HG02981 (cell line): ENCODE measurements around the gene RASSF1.

ENCODE experiments used
- ATAC-seq: cut with Tn5 transposase; IDR thresholded peaks from one replicate; pipeline ENCODE4 v1.9.1; 2021; ENCODE audit warnings: mild to moderate bottlenecking, moderate library complexity; ENCODE audit not compliant: unreplicated experiment

The RASSF1 gene

DNA sequence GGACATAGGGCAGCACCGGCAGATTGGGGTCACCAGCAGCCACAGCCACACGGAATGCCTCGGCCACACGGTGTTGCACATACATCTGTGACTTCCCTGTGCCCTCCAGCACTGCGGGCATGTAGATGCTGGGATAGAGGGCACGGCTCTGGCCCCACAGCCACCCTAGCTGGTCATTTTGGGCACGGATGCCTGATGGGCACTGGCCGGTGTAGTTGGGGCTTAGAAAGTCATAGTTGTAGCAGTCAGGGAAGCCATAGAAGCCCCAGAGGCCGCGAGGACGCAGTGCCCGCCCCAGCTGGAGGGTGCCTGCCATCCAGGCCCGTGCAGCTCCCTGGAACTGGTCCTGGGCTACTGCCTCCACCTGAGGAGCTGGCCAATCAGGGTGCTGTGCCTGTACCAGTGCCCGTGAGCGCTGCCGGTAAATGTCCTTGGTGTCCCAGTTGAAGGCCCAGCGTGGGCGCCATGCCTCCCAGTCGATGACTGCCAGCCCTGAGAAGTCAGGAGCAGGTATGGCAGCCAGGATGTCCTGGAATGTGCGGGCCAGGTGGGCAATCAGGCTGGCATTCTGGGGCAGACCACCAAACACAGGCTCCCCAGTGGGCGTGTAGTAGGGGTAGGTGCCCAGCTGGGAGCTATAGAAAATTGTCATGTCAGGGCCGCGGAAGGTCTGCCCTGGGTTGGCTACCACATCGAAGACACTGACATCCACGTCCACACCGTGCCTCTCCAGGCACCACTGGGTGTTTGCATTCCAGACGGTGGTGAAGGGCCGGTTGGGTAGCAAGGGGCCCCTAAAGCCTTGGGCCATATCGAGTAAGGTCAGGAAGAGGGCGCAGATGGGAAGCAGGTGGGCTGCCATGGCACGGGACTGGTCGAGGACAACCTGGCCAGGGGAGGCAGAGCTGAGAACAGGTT lies 38.3 kb downstream of the RASSF1 start:
- ATAC-seq = no peak

DNA sequence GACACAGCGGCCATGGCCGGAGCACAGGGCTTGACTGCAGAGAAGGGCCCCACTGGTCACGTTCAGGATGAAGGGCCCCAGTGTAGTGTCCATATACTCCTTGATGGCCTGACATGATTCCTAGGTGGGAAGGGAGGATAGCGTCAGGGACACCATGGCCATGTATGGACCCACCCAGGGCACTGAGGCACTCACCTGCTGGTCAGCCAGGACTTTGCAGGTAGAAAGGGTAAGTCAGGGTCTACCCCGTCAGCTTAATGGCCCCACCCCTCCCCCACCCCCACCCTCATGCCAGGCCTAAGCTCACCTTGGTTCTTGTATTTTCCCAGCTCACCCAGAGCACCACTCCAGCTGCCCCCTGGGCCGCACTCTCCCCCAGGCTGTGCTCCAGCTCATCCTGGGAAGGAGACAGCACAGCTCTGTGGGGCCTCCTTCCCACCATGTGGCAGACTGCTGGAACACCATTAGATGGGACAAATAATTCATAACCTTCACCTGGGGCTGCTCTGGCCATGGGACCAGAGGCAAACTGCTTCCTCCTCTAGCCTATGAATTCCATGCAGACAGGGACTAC lies 39.9 kb downstream of the RASSF1 start:
- no peak for ATAC-seq

DNA sequence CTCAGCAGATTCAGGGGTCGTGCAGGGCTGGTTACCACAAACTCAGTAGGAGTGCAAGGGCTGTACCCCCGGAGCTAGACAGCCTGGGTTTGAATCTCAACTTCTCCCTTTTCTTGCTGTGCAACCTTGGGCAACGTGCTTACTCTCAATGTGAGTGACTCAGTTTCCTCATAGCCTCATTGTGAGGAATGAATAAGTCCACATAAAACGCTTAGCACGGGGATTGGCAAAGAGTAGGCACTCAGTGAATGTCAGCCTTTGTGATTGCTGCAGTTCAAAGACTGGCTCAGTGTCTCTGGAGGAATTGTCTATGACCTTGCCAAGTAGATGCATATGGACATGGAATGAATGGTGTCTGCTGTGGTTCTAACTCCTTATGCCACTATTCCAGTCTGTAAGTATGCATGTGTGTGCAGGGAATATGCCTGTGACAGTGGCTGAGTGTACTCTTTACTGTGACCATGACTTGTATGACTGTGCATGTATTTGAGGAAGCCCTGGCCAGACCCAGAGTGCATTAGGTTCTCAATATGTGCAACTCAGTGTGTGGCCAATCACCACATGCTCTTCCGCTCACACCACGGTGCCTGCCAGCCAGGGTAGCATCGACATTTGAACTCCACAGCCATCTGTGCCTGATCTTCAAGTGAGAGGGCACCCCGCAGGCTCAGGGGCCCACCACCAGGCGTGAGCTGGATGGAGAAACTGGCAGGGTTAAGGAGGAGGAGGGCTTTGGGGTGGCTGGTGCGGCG lies 40.5 kb downstream of the RASSF1 start:
- no peak for ATAC-seq

DNA sequence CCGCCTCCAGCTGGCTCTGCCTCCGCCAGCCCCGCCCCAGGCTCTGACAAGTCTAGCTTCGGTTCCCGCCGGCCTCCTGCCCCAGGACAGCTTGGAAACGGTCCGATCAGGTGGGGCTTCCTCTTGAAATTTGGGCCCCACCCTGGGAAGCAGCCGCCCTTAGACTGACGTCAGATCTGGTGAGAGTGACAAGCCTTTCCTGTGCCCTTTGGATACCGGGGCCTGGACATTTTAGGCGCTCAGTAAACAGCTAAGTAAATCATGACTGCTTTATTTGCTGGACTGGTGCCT lies 41.1 kb downstream of the RASSF1 start:
- ATAC-seq = no peak

DNA sequence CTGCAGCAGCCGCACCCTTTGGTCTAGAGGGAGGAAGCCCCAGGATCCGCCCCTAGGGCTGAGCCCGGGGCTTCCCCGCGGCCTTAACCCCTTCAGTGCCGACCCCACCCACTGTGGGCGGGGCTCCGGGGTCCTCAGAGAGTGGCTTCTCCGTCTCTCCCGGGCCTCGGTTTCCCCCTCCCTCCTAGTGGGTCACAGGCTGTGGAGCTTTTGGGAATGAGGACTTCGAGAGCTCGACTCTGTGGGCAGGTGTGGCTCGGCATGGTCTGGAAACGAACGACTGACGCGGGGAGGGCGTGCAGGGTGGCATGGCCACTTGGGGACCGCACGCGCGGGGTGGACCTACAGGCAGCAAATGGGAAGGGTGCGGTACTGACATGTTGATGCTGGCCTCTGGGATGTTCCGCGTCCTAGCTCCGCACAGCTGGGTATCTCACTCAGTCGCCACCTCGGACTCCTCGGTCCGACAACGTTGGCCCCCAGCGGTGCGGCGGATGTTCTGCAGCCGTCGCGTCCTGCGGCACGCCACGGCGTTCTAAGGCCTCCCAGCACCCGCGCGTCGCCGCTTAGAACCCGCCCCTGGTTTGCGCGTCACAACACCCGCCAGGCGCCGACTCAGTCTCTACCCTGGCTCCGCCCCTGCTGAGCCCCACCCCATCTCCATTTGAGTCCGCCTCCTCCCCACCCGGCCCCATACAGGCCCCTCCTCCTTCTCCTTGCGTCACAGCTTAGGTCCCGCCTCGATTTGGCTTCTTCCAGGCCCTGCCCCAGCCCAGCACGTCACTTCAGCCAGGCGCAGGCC lies 41.6 kb downstream of the RASSF1 start, which contains the start of the genes HYAL3 and NAA80:
Gene HYAL3, minus strand, starts transcription at position 570 of the 802 bp plus-strand sequence. CDS start 3,803 bp downstream, outside the sequence.
Gene NAA80, minus strand, starts transcription at position 570 of the 802 bp plus-strand sequence. CDS start 1,942 bp downstream, outside the sequence.
- peak; percentile 86 for ATAC-seq

DNA sequence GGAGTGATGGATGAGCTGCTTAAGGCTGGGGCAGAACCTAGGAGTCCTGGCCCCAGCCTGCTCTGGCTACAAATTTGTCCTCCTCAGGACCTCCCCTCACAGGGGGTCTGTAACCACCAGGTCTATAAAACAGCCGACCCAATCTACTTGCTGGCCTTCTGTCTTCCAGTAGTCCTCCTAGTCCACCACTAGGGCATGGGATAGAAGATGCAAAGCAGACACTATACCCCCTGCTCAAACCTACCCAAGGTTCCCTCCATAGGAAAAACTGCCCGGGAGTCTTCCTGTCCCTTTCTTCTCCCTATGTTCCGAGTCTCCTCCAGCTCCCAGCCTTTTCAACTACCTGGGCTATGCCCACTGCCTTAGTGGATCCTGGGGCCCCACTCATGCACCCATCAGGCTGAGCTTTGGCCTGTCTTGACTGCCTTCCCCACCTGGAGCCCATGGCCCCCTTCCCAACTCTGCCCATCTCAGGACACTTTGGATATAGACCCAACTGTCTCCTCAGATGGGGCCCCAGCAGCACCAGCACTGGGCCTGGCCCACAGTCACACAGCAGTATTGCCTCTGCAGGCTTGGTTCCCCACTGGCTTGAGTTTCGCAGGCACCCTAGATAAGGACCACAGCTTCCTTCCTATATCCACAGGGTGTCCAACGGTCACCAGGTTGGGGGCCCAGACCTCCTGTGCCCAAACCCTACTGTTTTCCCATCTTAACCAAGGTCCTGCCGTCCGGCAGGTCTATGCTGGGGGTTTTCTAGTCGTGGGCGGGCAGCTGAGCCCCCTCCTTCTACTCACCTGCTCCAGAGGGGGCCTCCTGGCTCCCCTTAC lies 42.5 kb downstream of the RASSF1 start:
- no peak for ATAC-seq

DNA sequence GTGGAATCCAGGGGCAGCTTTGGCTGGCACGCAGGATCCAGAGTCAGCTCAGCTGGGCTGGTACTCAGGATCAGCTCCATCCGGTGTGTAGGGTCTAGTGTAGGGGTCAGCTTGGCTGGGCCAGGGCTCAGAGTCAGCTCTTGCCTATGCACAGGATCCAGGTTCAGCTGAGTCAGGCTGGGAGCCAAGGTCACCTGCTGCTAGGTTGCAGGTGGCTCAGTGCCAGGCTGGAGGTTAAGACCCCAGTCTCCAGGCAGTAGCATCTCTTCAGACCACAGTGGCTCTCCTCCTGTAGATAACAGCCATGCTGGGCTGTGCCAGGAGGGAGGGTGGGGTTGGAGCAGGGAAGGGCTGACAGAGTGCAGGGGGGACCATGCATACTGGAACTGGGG lies 43.3 kb downstream of the RASSF1 start:
- ATAC-seq = no peak

DNA sequence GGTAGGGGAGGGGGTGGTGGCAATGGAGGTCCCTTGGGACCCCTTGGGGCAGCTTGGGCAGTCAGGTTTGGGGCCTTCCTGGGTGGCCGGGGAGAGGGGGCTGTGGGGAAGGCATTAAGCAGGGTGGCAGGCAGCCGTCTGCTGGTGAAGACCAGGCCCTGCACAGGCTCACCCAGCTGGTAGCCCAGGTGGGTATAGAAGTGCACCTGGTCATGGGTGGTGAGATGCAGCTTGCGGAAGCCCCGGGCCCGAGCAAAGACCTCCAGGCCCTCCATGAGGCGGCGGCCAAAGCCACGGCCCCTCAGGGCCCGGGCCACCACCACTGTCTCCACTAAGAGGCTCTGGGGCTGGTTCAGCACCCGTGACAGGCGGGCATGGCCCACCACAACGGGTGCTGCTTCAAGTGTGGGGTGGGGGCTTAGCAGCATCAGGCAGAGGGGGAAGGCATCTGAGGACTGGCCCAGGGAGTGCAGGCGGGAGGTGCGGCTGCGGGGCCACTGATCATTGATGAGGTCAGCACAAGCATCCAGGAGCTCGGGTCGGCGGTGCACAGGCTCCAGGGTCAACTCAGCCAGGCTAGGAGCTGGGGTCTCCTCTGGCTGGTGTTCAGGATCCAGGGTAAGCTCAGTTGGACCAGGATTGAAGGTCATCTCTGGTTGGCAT lies 43.8 kb downstream of the RASSF1 start:
- no peak for ATAC-seq

DNA sequence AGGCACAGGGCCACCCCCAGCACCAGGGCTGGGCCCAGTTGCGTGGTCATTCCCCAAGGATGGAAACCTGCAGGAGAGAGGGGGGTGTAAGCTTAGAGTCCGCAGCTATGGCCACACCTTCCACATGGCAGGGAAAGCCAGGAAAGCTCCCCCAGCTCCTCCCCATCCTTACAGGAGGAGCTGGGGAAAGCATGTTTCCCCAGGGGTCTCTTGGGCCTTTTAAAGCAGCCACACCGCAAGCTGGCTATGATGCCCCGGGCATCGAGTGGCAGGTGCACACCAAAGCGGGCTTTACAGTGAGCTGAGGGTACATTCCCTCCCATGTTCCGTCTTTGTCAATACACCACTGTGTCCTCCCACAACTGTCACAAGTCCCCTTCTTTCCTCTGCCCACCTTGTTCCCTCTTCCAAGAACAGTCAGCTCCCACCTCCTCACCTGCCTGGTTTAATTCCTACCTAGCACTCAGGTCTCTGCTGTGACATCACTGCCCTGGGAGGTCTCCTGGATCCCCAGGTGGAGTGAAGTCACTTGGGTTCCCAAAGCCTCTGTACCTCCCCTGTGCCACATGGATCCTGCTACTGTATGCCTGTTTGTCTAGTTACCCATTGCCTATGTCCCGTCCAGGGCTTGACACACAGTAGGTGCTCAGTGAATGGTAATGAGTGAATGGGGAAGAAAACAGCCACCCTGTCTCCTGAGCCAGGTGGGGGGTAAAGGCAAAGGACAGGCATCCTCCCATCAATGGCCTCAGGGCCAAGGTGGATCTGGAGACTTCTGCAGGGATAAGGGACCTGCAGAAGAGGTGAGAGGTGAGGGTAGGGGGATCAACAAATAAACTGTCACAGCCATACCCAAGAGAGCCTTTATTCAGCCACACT lies 44.8 kb downstream of the RASSF1 start:
- no peak for ATAC-seq

DNA sequence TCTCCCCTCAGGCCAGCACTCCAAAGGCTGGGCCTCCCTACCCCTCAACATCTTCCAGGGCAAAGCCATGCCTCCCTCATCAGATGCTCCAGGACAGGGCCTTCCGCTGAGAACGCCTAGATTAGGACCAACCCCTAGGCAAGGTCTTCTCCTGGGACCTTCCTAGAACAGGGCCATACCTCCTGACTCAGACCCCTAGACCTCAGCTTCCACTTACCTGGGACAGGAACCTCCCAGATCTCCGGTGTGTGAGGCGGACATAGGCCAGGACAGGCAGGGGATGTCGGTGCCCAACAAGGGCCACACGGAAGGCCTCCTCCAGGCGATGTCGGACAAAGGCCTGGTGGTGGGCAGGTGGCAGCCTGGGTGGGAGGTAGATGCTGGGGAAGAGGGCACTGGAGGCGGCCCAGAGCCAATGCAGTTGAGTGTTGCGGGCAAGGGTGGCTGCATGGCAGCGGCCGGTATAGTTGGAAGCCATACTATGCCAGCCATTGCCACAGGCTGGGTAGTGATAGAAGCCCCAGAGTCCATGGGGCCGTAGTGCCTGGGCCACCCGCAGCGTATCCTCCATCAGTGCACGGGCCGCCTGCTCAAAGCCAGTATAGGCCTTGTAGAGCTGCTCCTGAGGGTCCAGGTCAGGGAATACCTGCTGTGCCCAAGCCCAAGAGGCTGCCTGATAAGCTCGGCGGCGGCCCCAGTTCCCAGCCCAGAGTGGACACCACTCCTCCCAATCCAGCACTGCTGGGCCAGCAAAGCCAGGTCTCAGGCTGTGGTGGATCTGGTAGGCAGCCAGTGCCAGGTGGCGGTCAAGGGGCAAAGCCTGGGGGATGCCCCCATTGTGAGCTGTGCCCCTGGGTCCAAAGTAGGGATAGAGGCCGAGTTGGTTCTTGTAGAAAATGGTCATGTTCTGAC lies 45.9 kb downstream of the RASSF1 start:
- no peak for ATAC-seq

DNA sequence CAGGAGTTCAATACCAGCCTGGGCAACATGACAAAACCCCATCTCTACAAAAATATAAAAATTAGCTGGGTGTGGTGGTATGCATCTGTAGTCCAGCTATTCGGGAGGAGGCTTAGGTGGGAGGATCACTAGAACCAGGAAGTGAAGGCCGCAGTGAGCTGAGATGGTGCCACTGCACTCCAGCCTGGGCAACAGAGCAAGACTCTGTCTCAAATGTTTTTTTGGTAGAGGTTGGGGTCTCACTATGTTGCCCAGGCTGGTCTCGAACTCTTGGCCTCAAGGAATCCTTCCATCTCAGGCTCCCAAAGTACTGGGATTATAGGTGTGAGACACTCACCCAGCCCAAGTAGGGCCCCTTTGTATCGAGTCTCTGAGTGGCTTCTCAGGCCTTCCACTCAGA lies 46.5 kb downstream of the RASSF1 start:
- no peak for ATAC-seq

DNA sequence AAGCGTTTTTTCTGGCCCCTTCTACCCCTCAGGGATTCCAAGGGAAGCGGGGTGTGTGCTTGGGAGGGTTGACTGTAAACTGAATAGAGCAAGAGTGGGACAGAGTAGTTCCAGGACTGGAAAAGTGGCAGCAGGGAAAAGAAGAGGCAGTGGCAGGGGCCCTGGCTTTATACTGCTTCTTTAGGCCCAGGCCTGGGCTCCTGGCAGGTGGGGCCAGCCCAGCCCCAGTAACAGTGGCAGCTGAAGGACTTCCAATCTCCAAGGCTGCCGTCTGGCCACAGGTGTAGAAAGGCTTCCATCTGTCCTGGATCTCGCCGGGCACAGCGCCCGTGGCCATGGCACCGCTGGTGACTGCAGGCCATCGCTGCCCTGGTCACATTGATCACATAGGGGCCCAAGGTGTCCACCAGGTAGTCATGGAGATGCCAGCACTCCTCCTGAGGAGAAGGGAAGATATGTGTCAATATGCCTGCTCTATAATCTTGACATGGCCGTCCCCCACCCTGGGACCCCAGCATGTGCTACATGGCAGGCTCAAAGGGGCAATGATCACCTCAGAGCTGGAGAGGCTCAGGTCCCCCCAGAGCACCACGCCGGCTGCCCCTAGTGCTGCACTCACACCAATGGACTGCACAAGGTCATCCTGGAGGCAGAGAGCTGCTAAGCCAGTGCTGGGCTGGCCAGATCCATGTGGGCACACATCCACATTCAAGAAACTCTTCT lies 47.4 kb downstream of the RASSF1 start:
- ATAC-seq = no peak

DNA sequence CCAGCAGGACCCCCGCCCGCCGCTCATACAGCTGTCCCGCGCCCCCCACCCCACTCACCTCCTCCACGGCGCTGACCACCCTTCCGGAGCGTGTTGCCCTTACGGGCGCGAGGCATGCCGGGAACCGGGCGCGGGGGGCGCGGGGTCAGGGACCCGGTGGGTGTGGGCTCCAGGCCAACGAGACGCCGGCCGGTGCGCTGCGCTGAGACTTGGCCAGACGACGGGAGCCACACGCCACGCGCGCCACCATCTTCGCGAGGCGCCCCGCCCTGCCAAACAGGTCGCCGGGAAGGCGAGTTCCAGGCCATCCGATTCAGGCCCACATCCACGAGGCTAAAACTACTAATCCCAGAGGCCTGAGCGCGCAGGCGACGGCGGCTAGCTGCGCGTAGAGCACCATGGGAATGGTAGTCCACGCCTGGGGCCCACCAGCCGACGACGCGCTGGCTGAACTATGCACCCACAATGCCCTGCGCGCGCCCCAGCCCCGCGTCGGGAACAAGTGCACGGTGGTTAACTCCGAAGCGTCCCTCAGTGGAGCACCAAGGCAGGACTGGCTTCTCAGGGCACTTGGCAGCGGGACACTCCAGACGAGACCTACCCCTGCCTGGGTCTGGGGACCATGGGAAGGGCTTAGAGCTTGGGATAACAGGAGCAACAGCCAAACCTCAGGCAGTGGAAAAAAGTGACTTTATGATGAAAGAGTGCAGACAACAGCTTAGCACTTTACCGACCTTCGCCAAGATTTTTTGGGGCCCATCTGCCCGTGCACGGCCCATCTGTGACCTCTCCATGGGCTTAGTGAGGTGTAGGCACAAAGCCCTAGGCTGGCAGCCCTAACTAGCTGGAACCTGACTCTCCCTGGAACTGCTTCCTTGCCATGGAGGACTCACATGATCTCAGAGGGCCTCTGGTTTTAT lies 48.2 kb downstream of the RASSF1 start, which contains the start of gene IFRD2:
Gene IFRD2, minus strand, starts transcription at position 271 of the 920 bp plus-strand sequence. Its CDS starts 155 bp downstream, at position 116.
- peak; percentile 95 for ATAC-seq

DNA sequence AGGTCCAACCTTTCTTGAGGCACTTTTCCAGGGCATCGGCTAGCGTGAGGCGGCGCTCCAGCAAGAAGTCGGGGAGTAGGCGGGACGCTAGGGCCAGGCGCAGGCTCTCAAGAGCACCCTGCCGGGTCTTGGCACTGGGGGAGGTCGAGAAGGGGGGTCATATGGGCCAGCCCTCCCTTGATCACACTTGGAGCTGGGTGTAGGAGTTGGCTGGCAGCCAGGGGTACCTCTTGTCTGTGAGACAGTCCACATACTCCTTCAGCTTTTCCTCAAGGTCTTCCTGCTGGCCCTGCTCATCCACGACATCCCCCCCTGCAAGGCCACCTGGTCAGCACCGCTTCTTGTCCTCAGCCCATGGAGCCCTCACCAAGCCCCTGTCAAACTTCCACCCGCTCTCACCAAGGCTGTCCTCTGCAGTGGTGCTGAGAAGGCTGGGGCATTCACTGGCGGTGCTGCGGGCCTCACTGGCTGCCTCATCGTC lies 50.4 kb downstream of the RASSF1 start:
- no peak for ATAC-seq

DNA sequence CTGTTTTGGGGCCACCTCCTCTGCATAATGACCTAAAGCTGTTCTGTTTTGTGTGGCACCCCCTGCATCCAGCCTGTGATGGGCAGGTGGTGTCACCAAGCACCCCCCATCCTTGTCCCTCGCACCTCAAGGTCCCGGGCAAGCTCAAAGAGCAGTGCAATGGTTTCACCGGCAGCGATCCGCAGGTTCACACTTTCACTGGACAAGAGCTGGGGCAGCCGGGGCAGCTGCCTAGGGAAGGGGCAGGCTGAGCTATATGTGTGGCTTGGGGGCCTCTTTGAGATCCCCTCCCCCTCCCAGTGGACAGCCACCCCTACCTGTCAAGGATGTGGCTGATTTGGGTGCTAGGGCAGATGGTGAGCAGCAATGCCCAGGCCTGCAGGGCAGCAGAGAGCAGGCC lies 51.5 kb downstream of the RASSF1 start:
- no peak for ATAC-seq
